Muscle layer of colon (tissue), 2 donors: ENCODE data around the gene NIPSNAP2.

Experiments
- H3K27ac ChIP-seq: one replicate; pipeline ENCODE4 v1.7.0; 2013; ENCODE audit warnings: low read depth, mild to moderate bottlenecking, low read length, moderate library complexity
- H3K27me3 ChIP-seq, 2 donors: one replicate each; pipeline ENCODE4 v1.7.0; 2013; ENCODE audit warnings: low read length in 2 of 2, mild to moderate bottlenecking in 2 of 2; ENCODE audit not compliant: insufficient read depth in 2 of 2, control insufficient read depth in 1 of 2
- H3K36me3 ChIP-seq: one replicate; pipeline ENCODE4 v1.7.0; 2013; ENCODE audit warnings: mild to moderate bottlenecking, low read length; ENCODE audit not compliant: insufficient read depth
- H3K4me1 ChIP-seq: one replicate; pipeline ENCODE4 v1.7.0; 2013; ENCODE audit warnings: mild to moderate bottlenecking, low read length; ENCODE audit not compliant: insufficient read depth
- H3K4me3 ChIP-seq, 2 donors: one replicate each; pipeline ENCODE4 v1.7.0; 2013; ENCODE audit warnings: low read length in 2 of 2, low read depth in 1 of 2, mild to moderate bottlenecking in 1 of 2, moderate library complexity in 1 of 2
- H3K9ac ChIP-seq: one replicate; pipeline ENCODE4 v1.7.0; 2013; ENCODE audit warnings: low read length
- H3K9me3 ChIP-seq: one replicate; pipeline ENCODE4 v1.7.0; 2013; ENCODE audit warnings: mild to moderate bottlenecking, low read length
- donor health status: abdominal sarcoma.
- donor health status: Adenocarcinoma of cecum.

The NIPSNAP2 gene

DNA sequence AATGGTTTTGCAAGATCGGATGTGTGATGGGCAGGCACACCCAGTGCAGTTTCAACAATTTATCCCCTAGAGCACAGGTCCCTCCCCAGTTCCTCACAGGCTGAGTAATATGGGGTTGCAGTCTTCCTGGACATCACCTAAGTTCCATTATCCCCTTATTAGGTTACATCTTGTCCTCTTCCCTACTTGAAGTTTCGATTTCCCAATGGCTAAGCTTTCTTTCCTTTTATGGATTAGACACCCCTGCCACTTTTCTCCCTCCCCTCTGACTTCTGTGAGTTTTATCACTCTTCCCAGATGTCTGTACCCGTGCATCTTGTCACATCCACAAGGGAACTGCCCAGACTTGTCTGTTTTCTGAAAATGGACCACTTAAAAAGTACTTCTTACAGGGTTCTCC, 2.4 kb upstream of the NIPSNAP2 start:
- H3K9me3 ChIP-seq = no peaks in the 10 kb centered on the region

GRCh38 chr7:55963584-55964168, 709 bp upstream of the NIPSNAP2 start:
- Histone ChIP-seq H3K9ac (no peak overlapping the region), H3K9me3 (no peaks in the 10 kb centered on the region), H3K4me3 (peak overlapping the region; percentile 49 to 56), H3K36me3 (no peaks in the 10 kb centered on the region), H3K27me3 (no peaks in the 10 kb centered on the region), H3K4me1 (peaks cover 26% of the 10 kb centered on the region), H3K27ac (peak overlapping the region; percentile 74)

More for the DNA sequence above, 2.4 kb upstream of the NIPSNAP2 start:
- no peak overlapping the region for H3K9ac ChIP-seq
- H3K27ac ChIP-seq = no peak overlapping the region
- peaks cover 23% of the 10 kb centered on the region for H3K4me1 ChIP-seq
- no peak overlapping the region for H3K4me3 ChIP-seq
- no peaks in the 10 kb centered on the region for H3K27me3 ChIP-seq
- H3K36me3 ChIP-seq = no peaks in the 10 kb centered on the region

- no peaks in the 10 kb centered on the region for H3K9me3 ChIP-seq
- peak overlapping the region; percentile 57 to 64 for H3K4me3 ChIP-seq
- H3K36me3 ChIP-seq = no peaks in the 10 kb centered on the region
- peaks cover 26% of the 10 kb centered on the region for H3K4me1 ChIP-seq
- H3K9ac ChIP-seq = peak overlapping the region; percentile 18
- H3K27ac ChIP-seq = peak overlapping the region; percentile 98
- H3K27me3 ChIP-seq = no peaks in the 10 kb centered on the region
Measured at GRCh38 chr7:55965100-55965470, 700 bp downstream of the NIPSNAP2 start.

GRCh38 chr7:55965805-55966421, 1.5 kb downstream of the NIPSNAP2 start:
- peaks cover 4% of the 10 kb centered on the region for H3K36me3 ChIP-seq
- H3K4me3 ChIP-seq = peak overlapping the region in 1 of 2 donors; percentile 57
- H3K27me3 ChIP-seq = no peaks in the 10 kb centered on the region
- H3K27ac ChIP-seq = peak overlapping the region; percentile 40
- H3K4me1 ChIP-seq = peaks cover 26% of the 10 kb centered on the region
- H3K9me3 ChIP-seq = no peaks in the 10 kb centered on the region
- H3K9ac ChIP-seq = peak overlapping the region; percentile 18

DNA sequence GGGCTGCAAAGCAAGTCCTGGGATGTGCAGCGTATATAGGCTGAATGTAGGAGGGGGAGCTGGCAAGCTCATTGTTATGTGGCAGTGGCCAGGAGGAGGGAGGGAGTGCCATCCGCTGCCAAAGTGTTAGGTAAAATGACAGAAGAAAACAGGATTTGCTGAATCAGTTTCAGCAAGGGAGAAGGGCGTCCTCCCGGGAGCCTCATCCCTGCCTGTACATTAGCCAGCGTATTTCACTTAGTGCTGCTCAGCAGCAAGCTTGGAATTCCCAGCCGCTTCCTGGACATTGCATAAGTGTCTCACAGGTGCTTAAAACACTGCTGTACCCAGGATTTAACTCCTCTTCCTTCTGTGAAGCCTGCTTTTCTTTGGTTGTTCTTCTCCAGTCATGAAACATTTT, 2.5 kb downstream of the NIPSNAP2 start:
- Histone ChIP-seq H3K36me3 (peaks cover 4% of the 10 kb centered on the region), H3K9me3 (no peaks in the 10 kb centered on the region), H3K4me1 (peaks cover 26% of the 10 kb centered on the region), H3K27me3 (no peaks in the 10 kb centered on the region), H3K9ac (no peak overlapping the region), H3K4me3 (no peak overlapping the region), H3K27ac (no peak overlapping the region)

GRCh38 chr7:55969391-55969790, 5.0 kb downstream of the NIPSNAP2 start:
- no peaks in the 10 kb centered on the region for H3K27me3 ChIP-seq
- no peak overlapping the region for H3K9ac ChIP-seq
- H3K36me3 ChIP-seq = peaks cover 4% of the 10 kb centered on the region
- no peaks in the 10 kb centered on the region for H3K9me3 ChIP-seq
- H3K4me1 ChIP-seq = peaks cover 15% of the 10 kb centered on the region
- H3K4me3 ChIP-seq = no peak overlapping the region
- no peak overlapping the region for H3K27ac ChIP-seq

- no peak overlapping the region for H3K4me3 ChIP-seq
- H3K27me3 ChIP-seq = no peaks in the 10 kb centered on the region
- H3K9ac ChIP-seq = no peak overlapping the region
- peaks cover 4% of the 10 kb centered on the region for H3K36me3 ChIP-seq
- H3K9me3 ChIP-seq = no peaks in the 10 kb centered on the region
- no peak overlapping the region for H3K27ac ChIP-seq
- H3K4me1 ChIP-seq = peaks cover 14% of the 10 kb centered on the region
Measured at GRCh38 chr7:55970561-55970960, 6.2 kb downstream of the NIPSNAP2 start.

DNA sequence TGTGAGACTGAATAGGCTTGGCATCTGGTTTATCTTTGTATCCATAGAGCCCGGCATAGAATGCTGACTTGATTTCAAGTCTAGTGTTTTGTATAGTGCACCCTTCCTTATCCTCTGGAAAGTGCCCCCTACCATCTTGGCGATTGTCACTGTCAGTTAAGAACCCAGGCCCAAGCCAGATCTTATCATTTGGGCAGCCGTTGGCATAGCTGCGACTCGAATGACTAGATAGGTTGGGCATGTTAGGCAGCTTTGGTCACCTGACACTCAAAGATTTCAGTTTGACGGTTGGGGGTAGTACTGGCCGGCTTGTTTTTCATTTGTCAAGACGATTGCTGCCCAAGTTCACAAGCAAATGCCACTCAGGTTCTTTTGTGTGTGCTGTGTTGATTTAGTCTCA, 6.6 kb downstream of the NIPSNAP2 start:
- H3K36me3 ChIP-seq = peaks cover 4% of the 10 kb centered on the region
- H3K4me3 ChIP-seq = no peak overlapping the region
- H3K27ac ChIP-seq = no peak overlapping the region
- H3K27me3 ChIP-seq = no peaks in the 10 kb centered on the region
- H3K4me1 ChIP-seq = peaks cover 10% of the 10 kb centered on the region
- H3K9me3 ChIP-seq = no peaks in the 10 kb centered on the region
- no peak overlapping the region for H3K9ac ChIP-seq

GRCh38 chr7:55973747-55974250, 9.4 kb downstream of the NIPSNAP2 start:
- no peaks in the 10 kb centered on the region for H3K27me3 ChIP-seq
- H3K4me1 ChIP-seq = peaks cover 9% of the 10 kb centered on the region
- no peak overlapping the region for H3K27ac ChIP-seq
- H3K36me3 ChIP-seq = peaks cover 10% of the 10 kb centered on the region
- H3K9ac ChIP-seq = no peak overlapping the region
- no peak overlapping the region for H3K4me3 ChIP-seq
- no peaks in the 10 kb centered on the region for H3K9me3 ChIP-seq

DNA sequence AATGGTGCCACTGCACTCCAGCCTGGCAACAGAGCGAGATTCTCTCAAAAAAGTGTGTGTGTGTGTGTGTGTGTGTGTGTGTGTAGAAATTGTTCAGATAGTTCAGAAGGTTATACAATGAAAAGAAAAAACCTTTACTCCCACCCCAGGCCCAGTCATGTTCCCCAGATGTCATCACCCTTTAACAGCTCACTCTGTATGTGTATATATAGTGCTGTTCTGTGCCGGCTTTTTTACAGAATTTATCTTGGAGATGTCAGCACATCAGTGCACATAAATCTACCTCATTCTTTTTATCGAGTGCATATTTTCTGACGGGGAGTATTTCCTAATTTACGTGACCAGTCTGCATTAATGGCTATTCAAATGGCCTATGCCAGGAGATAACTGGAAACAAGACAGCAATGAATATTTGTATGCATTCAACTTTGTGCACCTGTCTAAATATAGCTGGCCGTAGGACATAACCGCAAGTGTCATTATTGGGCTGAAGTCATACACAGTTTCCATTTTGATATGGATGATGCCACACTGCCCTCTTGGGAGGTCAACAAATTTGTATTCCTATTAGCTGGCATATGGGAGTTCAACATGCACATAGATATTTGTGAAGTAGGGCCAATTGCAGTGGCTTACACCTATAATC, 11.7 kb downstream of the NIPSNAP2 start:
- Histone ChIP-seq H3K27me3 (no peaks in the 10 kb centered on the region), H3K4me3 (no peak overlapping the region), H3K9me3 (no peaks in the 10 kb centered on the region), H3K4me1 (peaks cover 9% of the 10 kb centered on the region), H3K27ac (no peak overlapping the region), H3K9ac (no peak overlapping the region), H3K36me3 (peaks cover 28% of the 10 kb centered on the region)

GRCh38 chr7:55977831-55978230, 13.4 kb downstream of the NIPSNAP2 start:
- Histone ChIP-seq H3K27me3 (no peaks in the 10 kb centered on the region), H3K9me3 (no peaks in the 10 kb centered on the region), H3K4me3 (no peak overlapping the region), H3K36me3 (peaks cover 41% of the 10 kb centered on the region), H3K27ac (no peak overlapping the region), H3K9ac (no peak overlapping the region), H3K4me1 (peaks cover 9% of the 10 kb centered on the region)
